Esophagus muscularis mucosa (tissue), 4 donors: ENCODE measurements around the gene CCZ1. TPM values are rescaled to one million over a fixed set of nuclear protein-coding genes. Genes with fewer than 3 reads are reported as not detected.
"Not testable (repeated sequence)": the region's sequence is repeated elsewhere in the genome, so short reads cannot be mapped to it uniquely, and the experiment has no call there.

Source experiments
- DNase-seq: peaks from one replicate; pipeline ENCODE4 v3.0.0-alpha.2; 2017; ENCODE audit errors: extremely low spot score
- H3K27ac ChIP-seq, 4 donors: fragments of 200-600 bp; sonication (generic); replicated peaks in 1 of 4; 1 replicate in 3 of 4; 2 replicates in 1 of 4; pipeline ENCODE4 v1.5.1; 2016 to 2019; ENCODE audit warnings: mild to moderate bottlenecking in 1 of 4
- H3K27me3 ChIP-seq, 4 donors: fragments of 200-600 bp; sonication (generic); one replicate each; pipeline versions ENCODE4 v1.5.1 to v1.6.0; 2016 to 2019
- H3K36me3 ChIP-seq, 4 donors: fragments of 200-600 bp; sonication (generic); one replicate each; pipeline ENCODE4 v1.5.1; 2016 to 2019
- H3K4me1 ChIP-seq, 4 donors: fragments of 200-600 bp; sonication (generic); one replicate each; pipeline ENCODE4 v1.5.1; 2016 to 2019
- H3K4me3 ChIP-seq, 4 donors: fragments of 200-600 bp; sonication (generic); 1 replicate in 2 of 4; 2 replicates in 2 of 4; pipeline ENCODE4 v1.5.1; 2016 to 2019; ENCODE audit warnings: mild to moderate bottlenecking in 4 of 4, moderate library complexity in 1 of 4
- H3K9me3 ChIP-seq, 4 donors: fragments of 200-600 bp; sonication (generic); 1 replicate in 3 of 4; 2 replicates in 1 of 4; pipeline ENCODE4 v1.5.1; 2016 to 2019
- WGBS: methylation state at CpG from one replicate; pipeline ENCODE4 v1.1.5; 2018; 5-methylcytosine and 5-hydroxymethylcytosine counted together
- intact Hi-C: fragments of 100-400 bp; cut with DNase I; formaldehyde crosslinking; loops from one replicate; pipeline ENCODE4 v1.15.1; 2023
- small RNA-seq, 3 donors: library from RNA; depleted of rRNA; stranded (forward); fragments of <200 nt; gene quantifications; one replicate each; pipeline ENCODE3, GENCODE V24; 2016
- total RNA-seq, 4 donors: library from RNA; depleted of rRNA; stranded (reverse); fragments of >200 nt; gene quantifications; one replicate each; pipeline versions ENCODE4 v1.1.0 to v1.2.1, GENCODE V29; 2016

The CCZ1 gene
- total RNA-seq, 4 donors from 2014 or later: 49.0 to 61.5 (median 54.7) TPM

DNA sequence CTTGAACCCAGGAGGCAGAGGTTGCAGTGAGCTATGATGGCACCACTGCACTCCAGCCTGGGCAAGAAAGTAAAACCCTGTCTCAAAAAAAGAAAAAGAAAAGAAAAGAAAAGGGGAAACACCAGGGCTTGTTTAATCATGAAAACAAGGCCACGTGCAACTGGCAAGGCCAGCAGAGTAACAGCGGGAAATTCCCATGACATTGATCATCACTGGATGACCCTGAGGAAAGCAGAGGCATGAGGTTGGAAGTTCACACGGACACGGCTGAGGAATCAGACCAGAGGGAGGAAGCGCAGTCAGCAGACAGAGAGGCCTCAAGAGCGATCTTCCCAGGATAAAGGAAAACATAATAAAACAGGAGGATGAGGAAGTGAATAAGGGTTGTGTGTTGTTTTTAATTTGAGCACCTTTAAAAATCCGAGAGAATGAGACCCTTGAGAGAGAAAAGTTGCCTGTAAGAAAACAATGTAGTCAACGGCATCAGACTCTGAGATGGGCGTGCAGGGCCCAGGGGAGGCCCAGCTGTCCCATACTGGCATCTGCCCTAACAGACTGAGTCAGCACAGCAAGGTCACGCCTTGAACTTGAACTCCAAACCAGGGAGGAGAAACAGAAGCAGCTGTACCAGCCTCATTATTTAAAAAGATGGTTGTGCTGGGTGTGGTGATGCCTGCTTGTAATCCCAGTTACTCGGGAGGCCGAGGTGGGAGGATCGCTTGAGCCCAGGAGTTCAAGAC lies 33.5 kb downstream of the CCZ1 start:
- H3K9me3 ChIP-seq, H3K4me1 ChIP-seq, H3K27me3 ChIP-seq, H3K27ac ChIP-seq, H3K4me3 ChIP-seq, H3K36me3 ChIP-seq, intact Hi-C loops, DNase-seq: not testable (repeated sequence)
- 88% methylated on average over 5 of the region's 13 CpGs for WGBS

- intact Hi-C loops, H3K27ac ChIP-seq, DNase-seq, H3K4me3 ChIP-seq, H3K9me3 ChIP-seq, H3K27me3 ChIP-seq, H3K4me1 ChIP-seq, H3K36me3 ChIP-seq: not testable (repeated sequence)
- WGBS: no CpG with 5 or more reads among the region's 17 CpGs
Observed at GRCh38 chr7:5934945-5935450, 36.5 kb downstream of the CCZ1 start.

- intact Hi-C loops, H3K36me3 ChIP-seq, H3K9me3 ChIP-seq, H3K27me3 ChIP-seq, DNase-seq, H3K4me3 ChIP-seq, H3K27ac ChIP-seq, H3K4me1 ChIP-seq: not testable (repeated sequence)
- no CpG with 5 or more reads among the region's 13 CpGs for WGBS
Observed at GRCh38 chr7:5963205-5963604, 64.7 kb downstream of the CCZ1 start.

- 89% methylated on average over 4 of the region's 7 CpGs for WGBS
- H3K4me1 ChIP-seq, H3K27ac ChIP-seq, H3K4me3 ChIP-seq, H3K36me3 ChIP-seq, H3K27me3 ChIP-seq, H3K9me3 ChIP-seq, DNase-seq, intact Hi-C loops: not testable (repeated sequence)
Observed at GRCh38 chr7:5963810-5964209, 65.3 kb downstream of the CCZ1 start.

DNA sequence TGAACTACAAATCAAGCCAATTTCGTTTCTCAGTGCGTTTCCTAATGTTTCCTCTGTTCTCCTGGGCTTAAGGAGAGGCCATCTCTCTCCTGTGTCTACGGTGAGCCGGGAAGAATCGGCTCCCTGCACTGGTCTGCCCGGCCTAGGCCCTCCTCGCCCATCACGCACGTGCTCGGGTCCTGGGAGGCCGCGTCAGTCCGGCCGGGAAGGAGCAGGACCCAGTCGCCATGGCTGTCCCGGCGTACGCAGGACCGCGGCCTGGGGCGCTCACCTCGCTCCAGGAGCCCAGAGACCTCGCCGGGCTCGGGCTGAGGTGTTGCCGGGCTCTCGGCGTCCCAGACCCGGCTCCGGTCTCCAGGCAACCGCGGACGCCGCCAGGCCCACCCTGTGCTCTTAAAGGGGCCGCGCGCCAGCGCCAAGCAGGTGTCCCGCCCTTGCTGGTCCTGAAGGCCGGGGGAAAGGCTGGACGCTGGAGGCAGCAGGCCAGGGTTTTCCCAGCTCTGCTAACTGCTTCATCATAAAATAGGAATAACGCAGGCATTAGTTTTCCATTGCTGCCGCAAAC lies 71.9 kb downstream of the CCZ1 start, which contains the start of gene RSPH10B:
Gene RSPH10B (minus strand): TSS at position 343 of the 565 bp plus-strand sequence. CDS start 3,573 bp downstream, outside the sequence.
- no CpG with 5 or more reads among the region's 43 CpGs for WGBS
- DNase-seq, H3K27ac ChIP-seq, H3K27me3 ChIP-seq, intact Hi-C loops, H3K36me3 ChIP-seq, H3K4me1 ChIP-seq, H3K9me3 ChIP-seq: not testable (repeated sequence)
- H3K4me3 ChIP-seq: peak within 1 kb of the TSS in 2 of 4 donors; percentile 27 to 43

DNA sequence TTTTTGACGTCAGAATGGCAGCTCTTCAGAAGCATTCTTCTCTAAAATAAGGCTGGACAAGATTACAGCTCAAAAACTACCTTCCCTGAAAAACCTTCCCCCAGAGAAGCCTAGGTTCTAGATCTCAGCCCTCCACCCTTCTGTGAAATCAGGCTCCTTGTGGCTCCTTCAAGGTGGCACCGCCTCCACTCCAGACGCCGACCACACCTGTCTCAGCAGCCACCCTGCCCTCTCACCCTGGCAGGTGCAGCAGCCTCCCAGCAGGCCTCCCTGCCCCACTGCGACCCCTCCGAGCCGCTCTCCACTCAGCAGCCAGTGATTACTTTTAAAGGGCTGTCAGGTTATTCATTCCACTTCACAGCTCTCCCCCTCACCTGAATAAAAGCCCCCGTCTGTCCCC lies 75.0 kb downstream of the CCZ1 start:
- WGBS: no CpG with 5 or more reads among the region's 8 CpGs
- not testable (repeated sequence) for H3K27ac ChIP-seq

More for the DNA sequence above, 75.0 kb downstream of the CCZ1 start:
- peaks cover 0 to 18% (median 9%) of the 10 kb centered on the region in 4 donors for H3K36me3 ChIP-seq
- DNase-seq, H3K4me3 ChIP-seq, intact Hi-C loops, H3K27me3 ChIP-seq, H3K4me1 ChIP-seq, H3K9me3 ChIP-seq: not testable (repeated sequence)

Small RNAs within 50 kb of the gene (small RNA-seq; reads per million reads assigned to genes)
- gene RN7SL556P: 0 reads per million in 3 donors

Other genes starting within 250 kb of the CCZ1 start
- 10 to 100 TPM; 40.3 to 70.8 (median 58.5) TPM for gene RNF216, start 117.1 kb upstream of the CCZ1 start, total RNA-seq
- not detected for gene OCM, start 17.9 kb upstream of the CCZ1 start, total RNA-seq
- not detected for gene RSPH10B, start 72.0 kb downstream of the CCZ1 start, total RNA-seq
- gene PMS2, start 110.3 kb downstream of the CCZ1 start, total RNA-seq: 1 to 10 TPM; 7.5 to 9.5 (median 8.4) TPM
- gene AIMP2, start 110.5 kb downstream of the CCZ1 start, total RNA-seq: 10 to 100 TPM; 24.5 to 41.9 (median 37.5) TPM
- not detected for gene ANKRD61, start 132.6 kb downstream of the CCZ1 start, total RNA-seq
- gene EIF2AK1, start 160.4 kb downstream of the CCZ1 start, total RNA-seq: 100 to 1,000 TPM in 2 of 4 donors, 10 to 100 TPM in 2; 60.1 to 157 (median 89.2) TPM
- gene USP42, start 206.2 kb downstream of the CCZ1 start, total RNA-seq: 10 to 100 TPM in 1 of 4 donors, 1 to 10 TPM in 3; 8.3 to 11.6 (median 9.6) TPM